HepG2 (cell line): Measurements from ENCODE around the gene ARHGAP5. TPM values are rescaled to one million over a fixed set of nuclear protein-coding genes. Genes with fewer than 3 reads are reported as not detected.

Source experiments
- FOXP4 ChIP-seq: sonication (generic); formaldehyde crosslinking; IDR thresholded peaks from 2 replicates; pipeline ENCODE4 v1.4.0; 2020; ENCODE audit warnings: missing genetic modification reagents
- GFI1 ChIP-seq: sonication (generic); formaldehyde crosslinking; IDR thresholded peaks from 2 replicates; pipeline ENCODE4 v1.5.0; 2020; ENCODE audit warnings: missing genetic modification reagents, mild to moderate bottlenecking, borderline replicate concordance
- HMGA1 ChIP-seq: sonication (generic); formaldehyde crosslinking; conservative IDR thresholded peaks from 2 replicates; pipeline ENCODE4 v1.4.0; 2020; ENCODE audit warnings: missing genetic modification reagents
- HNRNPUL1 ChIP-seq: fragments of 200-400 bp; formaldehyde crosslinking; IDR thresholded peaks from 2 replicates; pipeline ENCODE4 v1.6.1; 2017; ENCODE audit warnings: low read depth, mild to moderate bottlenecking, low read length, moderate library complexity
- MED1 ChIP-seq: sonication (generic); formaldehyde crosslinking; IDR thresholded peaks from 2 replicates; pipeline ENCODE4 v1.4.0; 2020; ENCODE audit warnings: missing genetic modification reagents
- PCBP2 ChIP-seq: fragments of 200-400 bp; formaldehyde crosslinking; optimal IDR thresholded peaks from 2 replicates; pipeline ENCODE3; 2018; ENCODE audit warnings: low read length, low read depth; ENCODE audit not compliant: poor library complexity, severe bottlenecking
- RFXANK ChIP-seq: IDR thresholded peaks from 2 replicates; pipeline ENCODE4 v1.6.1; 2016
- SOX5 ChIP-seq: IDR thresholded peaks from 2 replicates; pipeline ENCODE4 v1.6.1; 2016; ENCODE audit warnings: borderline replicate concordance
- TGIF2 ChIP-seq: IDR thresholded peaks from 2 replicates; pipeline ENCODE4 v1.6.1; 2016; ENCODE audit warnings: control low read depth, missing compliant biosample characterization
- ZC3H4 ChIP-seq: sonication (generic); formaldehyde crosslinking; IDR thresholded peaks from 2 replicates; pipeline ENCODE4 v1.4.0; 2020; ENCODE audit warnings: missing genetic modification reagents, borderline replicate concordance
- ZKSCAN5 ChIP-seq: sonication (generic); formaldehyde crosslinking; IDR thresholded peaks from 2 replicates; pipeline ENCODE4 v1.5.1; 2020; ENCODE audit warnings: mild to moderate bottlenecking, missing genetic modification reagents
- ZNF30 ChIP-seq: sonication (generic); formaldehyde crosslinking; IDR thresholded peaks from 2 replicates; pipeline ENCODE4 v1.5.0; 2020; ENCODE audit warnings: mild to moderate bottlenecking, missing genetic modification reagents
- ZNF512 ChIP-seq: sonication (generic); formaldehyde crosslinking; IDR thresholded peaks from 2 replicates; pipeline ENCODE4 v1.4.0; 2020; ENCODE audit warnings: mild to moderate bottlenecking, missing genetic modification reagents
- ZNF749 ChIP-seq: sonication (generic); formaldehyde crosslinking; IDR thresholded peaks from 2 replicates; pipeline ENCODE4 v1.8.0; 2022; ENCODE audit warnings: mild to moderate bottlenecking, missing genetic modification reagents, moderate library complexity, borderline replicate concordance
- ZNF770 ChIP-seq: sonication (generic); formaldehyde crosslinking; IDR thresholded peaks from 2 replicates; pipeline ENCODE4 v1.5.0; 2020; ENCODE audit warnings: mild to moderate bottlenecking, missing genetic modification reagents
- ZSCAN21 ChIP-seq: sonication (generic); formaldehyde crosslinking; IDR thresholded peaks from 2 replicates; pipeline ENCODE4 v1.8.0; 2022; ENCODE audit warnings: mild to moderate bottlenecking, missing genetic modification reagents, moderate library complexity, borderline replicate concordance
- polyA plus RNA-seq, 8 experiments: library from polyadenylated mRNA; depleted of rRNA in 3 of 8; stranded (reverse) in 7 of 8; unstranded in 1 of 8; fragments of >200 nt; fragmentation: Illumina TruSeq in 4 of 8; extraction: Trizol in 4 of 8; gene quantifications; 2 replicates each; pipeline versions ENCODE4 v1.2.1 to v1.2.3, GENCODE V29; 2011 to 2016; ENCODE audit warnings: low read depth in 4 of 8, missing spikeins in 1 of 8, mixed read lengths in 1 of 8; ENCODE audit not compliant: insufficient read depth in 1 of 8
- total RNA-seq, 5 experiments: library from RNA; depleted of rRNA; stranded (reverse); fragments of >200 nt; fragmentation: Illumina TruSeq; extraction: Trizol; gene quantifications; 2 replicates each; pipeline ENCODE4 v1.2.3, GENCODE V29; 2016; ENCODE audit warnings: low read depth in 1 of 5
- TF ChIP-seq, protein P1 (sequence below): sonication (generic); formaldehyde crosslinking; IDR thresholded peaks from 2 replicates; pipeline ENCODE4 v1.4.0; 2020; ENCODE audit warnings: mild to moderate bottlenecking, low read depth, missing genetic modification reagents
- TF ChIP-seq, protein P2 (sequence below): sonication (generic); formaldehyde crosslinking; IDR thresholded peaks from 2 replicates; pipeline ENCODE4 v1.4.0; 2020; ENCODE audit warnings: missing genetic modification reagents
- TF ChIP-seq, protein P3 (sequence below): fragments of 450-650 bp; IDR thresholded peaks from 2 replicates; pipeline ENCODE4 v1.6.1; 2016

The ARHGAP5 gene
- total and polyA plus RNA-seq, 2 of the 13 experiments (the other 11 are each of a cell fraction or from before 2014, with no cell fraction given), result 33.7 to 144 TPM

- TF ChIP-seq ZNF770, result peak; percentile 99
- TF ChIP-seq ZNF30 (CRISPR knock-in tag), result no peak
- no peak for TF ChIP-seq HMGA1 (CRISPR knock-in tag)
- TF ChIP-seq FOXP4 (CRISPR knock-in tag), result 0 out of 2 replicates have a peak, but pooled peaks have one; percentile 34
- TF ChIP-seq GFI1 (CRISPR knock-in tag), result no peak
- no peak for TF ChIP-seq ZC3H4 (CRISPR knock-in tag)
- TF ChIP-seq ZNF512 (CRISPR knock-in tag), result 0 out of 2 replicates have a peak, but pooled peaks have one; percentile 13
- no peak for TF ChIP-seq HNRNPUL1
- TF ChIP-seq ZKSCAN5 (CRISPR knock-in tag), result no peak
- no peak for TF ChIP-seq ZNF749
- TF ChIP-seq ZSCAN21 (CRISPR knock-in tag), result 0 out of 2 replicates have a peak, but pooled peaks have one; percentile 14
- TF ChIP-seq, protein P1, sequence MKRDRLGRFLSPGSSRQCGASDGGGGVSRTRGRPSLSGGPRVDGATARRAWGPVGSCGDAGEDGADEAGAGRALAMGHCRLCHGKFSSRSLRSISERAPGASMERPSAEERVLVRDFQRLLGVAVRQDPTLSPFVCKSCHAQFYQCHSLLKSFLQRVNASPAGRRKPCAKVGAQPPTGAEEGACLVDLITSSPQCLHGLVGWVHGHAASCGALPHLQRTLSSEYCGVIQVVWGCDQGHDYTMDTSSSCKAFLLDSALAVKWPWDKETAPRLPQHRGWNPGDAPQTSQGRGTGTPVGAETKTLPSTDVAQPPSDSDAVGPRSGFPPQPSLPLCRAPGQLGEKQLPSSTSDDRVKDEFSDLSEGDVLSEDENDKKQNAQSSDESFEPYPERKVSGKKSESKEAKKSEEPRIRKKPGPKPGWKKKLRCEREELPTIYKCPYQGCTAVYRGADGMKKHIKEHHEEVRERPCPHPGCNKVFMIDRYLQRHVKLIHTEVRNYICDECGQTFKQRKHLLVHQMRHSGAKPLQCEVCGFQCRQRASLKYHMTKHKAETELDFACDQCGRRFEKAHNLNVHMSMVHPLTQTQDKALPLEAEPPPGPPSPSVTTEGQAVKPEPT, result no peak
- TF ChIP-seq, protein P2, sequence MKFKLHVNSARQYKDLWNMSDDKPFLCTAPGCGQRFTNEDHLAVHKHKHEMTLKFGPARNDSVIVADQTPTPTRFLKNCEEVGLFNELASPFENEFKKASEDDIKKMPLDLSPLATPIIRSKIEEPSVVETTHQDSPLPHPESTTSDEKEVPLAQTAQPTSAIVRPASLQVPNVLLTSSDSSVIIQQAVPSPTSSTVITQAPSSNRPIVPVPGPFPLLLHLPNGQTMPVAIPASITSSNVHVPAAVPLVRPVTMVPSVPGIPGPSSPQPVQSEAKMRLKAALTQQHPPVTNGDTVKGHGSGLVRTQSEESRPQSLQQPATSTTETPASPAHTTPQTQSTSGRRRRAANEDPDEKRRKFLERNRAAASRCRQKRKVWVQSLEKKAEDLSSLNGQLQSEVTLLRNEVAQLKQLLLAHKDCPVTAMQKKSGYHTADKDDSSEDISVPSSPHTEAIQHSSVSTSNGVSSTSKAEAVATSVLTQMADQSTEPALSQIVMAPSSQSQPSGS (CRISPR knock-in tag), result no peak
- no peak for TF ChIP-seq PCBP2
- no peak for TF ChIP-seq TGIF2
- TF ChIP-seq MED1 (CRISPR knock-in tag), result peak; percentile 34; the same call in 1 of the 2 replicates
- peak; percentile 38; the same call in 1 of the 2 replicates for TF ChIP-seq SOX5 (CRISPR knock-in tag)
- TF ChIP-seq, protein P3, sequence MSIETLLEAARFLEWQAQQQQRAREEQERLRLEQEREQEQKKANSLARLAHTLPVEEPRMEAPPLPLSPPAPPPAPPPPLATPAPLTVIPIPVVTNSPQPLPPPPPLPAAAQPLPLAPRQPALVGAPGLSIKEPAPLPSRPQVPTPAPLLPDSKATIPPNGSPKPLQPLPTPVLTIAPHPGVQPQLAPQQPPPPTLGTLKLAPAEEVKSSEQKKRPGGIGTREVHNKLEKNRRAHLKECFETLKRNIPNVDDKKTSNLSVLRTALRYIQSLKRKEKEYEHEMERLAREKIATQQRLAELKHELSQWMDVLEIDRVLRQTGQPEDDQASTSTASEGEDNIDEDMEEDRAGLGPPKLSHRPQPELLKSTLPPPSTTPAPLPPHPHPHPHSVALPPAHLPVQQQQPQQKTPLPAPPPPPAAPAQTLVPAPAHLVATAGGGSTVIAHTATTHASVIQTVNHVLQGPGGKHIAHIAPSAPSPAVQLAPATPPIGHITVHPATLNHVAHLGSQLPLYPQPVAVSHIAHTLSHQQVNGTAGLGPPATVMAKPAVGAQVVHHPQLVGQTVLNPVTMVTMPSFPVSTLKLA, result no peak
- no peak for TF ChIP-seq RFXANK (CRISPR knock-in tag)
Measured at GRCh38 chr14:32085182-32085844, 8.2 kb downstream of the ARHGAP5 start (continued).
